Femur (tissue), 1 donor: Measurements from ENCODE around the gene DAPK2.

Experiments
- DNase-seq: peaks from one replicate; pipeline ENCODE4 v3.0.0-alpha.2; 2017

The DAPK2 gene

GRCh38 chr15:63940966-63941620 lies 105.2 kb downstream of the DAPK2 start:
- DNase-seq: no peak

DNA sequence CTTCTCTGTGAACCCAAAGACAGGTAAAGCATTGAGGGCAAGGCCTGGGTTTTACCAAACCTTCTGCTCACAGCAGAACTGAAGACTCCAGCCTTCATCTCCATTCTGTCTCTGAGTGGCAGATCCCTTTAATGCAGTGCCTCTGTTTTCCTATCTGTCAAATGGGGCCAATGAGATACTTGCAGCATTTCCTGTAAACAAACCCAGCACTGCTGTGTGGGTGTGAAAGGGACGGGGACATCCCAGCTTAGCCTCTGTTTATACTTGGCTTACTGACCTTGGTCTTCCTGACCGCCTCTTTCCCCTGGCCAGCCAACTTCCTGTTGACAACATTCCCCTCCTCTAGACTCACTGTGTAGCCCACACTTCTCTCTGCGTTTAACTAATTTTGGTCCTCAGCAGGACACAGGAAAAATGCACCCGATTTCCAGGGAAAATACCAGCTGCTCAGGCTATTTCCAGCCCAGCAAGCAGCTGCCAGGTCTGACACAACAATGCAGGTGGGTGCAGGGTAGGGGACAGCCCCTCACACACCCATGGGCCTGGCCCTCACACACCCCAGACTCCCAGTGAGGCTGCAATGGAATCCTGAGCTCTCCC lies 106.7 kb downstream of the DAPK2 start:
- DNase-seq: peak; percentile 47

- DNase-seq: no peak
Measured at GRCh38 chr15:63938486-63939061, 107.7 kb downstream of the DAPK2 start.

GRCh38 chr15:63933522-63933921 lies 112.8 kb downstream of the DAPK2 start:
- no peak for DNase-seq

DNA sequence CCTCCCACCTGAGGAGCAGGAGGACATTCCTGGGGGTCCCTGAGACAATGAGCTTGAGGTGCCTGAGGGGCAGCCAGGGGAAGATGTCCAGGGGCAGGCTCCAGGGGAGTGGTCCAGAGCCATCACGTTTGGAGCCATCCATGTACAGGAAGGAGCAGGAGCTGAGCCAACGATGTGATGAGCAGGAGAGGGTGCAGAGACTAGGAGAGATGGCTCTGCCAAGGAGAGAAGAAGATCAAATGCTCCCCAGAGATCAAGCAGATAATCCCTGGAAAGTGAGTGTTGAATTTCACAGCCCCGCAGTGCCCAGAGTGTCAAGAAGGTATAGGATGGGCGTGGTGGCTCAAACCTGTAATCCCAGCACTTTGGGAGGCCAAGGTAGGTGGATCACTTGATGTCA lies 114.7 kb downstream of the DAPK2 start:
- no peak for DNase-seq

DNA sequence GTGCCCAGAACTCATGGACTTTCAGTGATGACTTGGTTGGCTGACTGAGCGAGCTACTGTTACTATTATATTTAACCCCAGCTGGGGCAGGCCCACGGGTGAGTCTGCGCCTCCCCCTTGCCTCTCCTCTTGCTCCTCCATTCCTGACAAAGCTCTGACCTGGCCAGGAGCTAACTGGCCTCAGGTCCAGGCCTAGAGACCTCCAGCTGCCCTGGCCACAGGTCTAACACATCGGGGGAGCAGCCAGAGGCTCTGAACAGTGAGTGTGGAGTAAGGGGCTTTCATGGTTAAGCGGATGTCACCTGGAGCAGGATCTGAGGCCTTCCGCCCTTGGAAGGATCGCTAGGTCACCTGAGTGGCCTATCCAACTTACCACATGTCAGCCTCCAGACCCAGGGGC lies 116.3 kb downstream of the DAPK2 start:
- no peak for DNase-seq

DNA sequence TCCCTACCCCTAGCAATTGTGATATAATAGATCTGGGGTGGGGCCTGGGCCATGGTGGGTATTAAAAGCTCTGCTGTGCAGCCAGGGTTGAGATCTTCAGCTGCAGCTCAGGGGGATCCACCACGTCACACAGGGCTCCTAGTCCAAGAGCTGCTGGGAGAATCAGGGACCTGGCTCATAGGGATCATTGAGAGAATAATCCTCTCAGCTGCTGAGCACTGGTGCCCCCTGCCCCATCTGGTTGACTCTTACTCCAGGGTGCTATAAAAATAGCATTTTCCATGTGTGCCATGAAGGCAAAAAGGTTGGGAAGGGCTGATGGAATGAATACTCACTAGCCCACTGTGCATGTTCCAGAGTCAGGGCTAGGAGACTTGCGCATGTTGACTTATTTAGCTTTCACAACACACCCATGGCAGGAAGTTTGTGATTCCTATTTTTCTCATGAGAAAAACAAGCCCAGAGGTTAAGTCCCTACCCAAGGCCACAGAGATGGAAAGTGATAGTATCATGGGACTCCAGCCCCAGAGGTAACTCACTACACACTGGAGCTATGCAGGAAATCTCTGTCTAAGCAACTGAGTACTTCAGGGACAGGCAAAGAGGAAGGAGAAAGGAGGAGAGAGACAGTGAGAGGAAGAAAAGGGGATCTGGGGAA lies 118.0 kb downstream of the DAPK2 start:
- DNase-seq: no peak

DNA sequence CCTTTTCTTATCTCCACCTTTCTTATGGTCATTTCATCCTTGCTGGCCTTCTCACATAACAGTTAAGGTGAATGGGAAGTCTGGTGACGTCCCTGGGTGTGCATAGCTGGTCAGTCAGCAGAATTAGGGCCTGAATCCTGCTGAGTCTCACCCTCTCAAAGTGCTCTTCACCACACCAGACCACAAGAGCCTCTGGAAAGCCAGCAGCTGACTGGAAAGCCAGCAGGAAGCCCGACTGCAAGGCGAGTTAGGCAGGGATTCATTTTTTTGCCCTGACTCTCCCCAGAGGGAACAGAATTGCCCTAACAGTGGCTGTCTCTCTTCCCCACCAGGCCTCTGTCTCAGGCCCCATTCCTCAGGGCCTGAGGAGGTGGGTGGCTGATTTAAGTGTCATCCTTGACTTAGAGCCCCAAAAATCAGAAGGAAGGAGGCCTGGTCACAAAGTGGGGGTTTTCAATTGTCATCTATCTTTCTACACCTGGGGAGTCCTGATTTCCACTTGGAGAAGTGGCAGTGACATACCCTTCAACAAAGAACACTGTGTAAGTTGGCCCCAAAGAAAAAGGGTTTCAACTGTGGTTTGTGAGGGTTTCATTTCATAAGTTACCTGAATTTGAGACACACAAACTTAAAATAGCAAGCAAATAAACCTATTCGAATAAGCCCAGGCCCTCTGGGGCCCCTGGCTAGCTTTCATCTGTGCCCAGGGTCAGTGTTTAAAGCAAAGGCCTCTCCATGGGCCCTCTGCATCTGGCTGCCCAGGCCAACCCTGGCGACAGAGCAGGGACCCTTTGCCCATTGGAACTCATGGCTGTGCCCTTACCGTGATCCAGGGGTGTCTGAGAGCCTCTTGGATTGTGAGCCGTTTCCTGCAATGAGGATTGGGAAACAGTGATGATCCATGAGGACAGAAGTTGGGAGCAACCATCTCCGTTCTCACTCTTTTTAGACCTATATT lies 122.0 kb downstream of the DAPK2 start:
- DNase-seq: no peak

- no peak for DNase-seq
Measured at GRCh38 chr15:63922916-63923315, 123.4 kb downstream of the DAPK2 start.

DNA sequence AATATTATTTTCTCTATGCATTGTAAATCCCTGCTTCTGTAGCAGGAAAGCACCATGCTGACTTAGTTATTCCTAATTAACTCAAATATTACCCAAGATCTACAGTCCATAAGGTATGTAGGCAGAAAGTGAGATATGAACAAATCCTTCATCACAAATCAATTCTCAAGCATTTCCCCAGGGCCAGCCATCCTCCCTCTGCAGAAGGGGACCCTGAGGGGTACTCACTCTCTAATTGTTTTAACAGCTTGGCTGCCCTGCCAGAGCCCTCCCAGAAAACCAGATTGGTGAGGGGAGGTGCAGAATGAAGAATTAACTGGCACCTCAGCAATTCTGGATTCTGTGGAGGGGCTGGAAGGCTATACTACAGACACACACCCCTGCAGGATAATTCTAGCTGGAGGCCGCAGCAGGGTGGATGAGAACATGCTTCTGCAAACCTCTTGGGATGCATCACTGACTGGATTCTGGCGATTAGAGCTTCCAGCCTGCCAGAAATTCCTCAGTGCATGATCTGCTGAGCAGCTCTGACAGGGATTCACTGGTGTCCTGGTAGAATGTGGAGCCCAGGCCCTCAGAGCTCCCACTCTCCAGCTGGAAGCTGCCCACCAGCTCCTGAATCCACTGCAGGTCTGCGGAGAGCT lies 123.9 kb downstream of the DAPK2 start:
- no peak for DNase-seq

- DNase-seq: no peak
Measured at GRCh38 chr15:63920504-63921175, 125.6 kb downstream of the DAPK2 start.

GRCh38 chr15:63918901-63919348 lies 127.4 kb downstream of the DAPK2 start:
- DNase-seq: no peak

- no peak for DNase-seq
Measured at GRCh38 chr15:63918317-63918672, 128.0 kb downstream of the DAPK2 start.

DNA sequence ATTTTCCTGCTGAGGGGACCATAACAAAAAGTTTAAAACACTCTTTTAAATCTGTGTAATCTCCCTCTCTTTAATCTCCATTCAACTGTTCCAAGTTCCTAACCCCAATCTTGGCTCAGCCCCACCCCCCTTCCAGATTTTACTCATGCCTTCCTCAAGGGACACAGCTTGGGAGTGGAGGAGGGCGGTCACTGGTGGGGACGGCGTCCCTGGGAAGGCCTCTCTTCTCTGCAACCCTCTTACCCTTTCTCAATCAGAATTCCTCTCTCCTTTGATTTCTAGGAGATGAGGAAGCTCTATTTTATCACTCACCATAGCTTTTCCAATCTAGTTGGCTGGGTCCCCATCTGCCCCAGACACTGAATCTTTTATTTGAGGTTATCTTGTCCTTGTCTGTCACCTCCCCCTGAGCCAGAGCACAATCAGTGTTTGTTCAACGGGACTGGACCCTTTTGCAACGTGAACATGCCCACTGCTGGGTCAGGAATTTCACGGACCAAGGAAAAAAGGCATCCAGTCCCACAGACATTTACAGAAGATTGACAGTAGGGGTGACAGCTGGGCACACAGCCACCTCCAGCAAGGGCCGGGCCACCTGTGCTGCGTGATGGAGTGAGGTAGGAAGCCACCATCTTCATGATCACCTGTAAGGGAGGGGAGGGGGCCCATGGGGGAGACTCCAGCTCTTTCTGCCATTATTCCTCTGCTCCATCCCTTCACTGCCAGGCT lies 128.5 kb downstream of the DAPK2 start:
- DNase-seq: no peak

GRCh38 chr15:63915873-63916771 lies 130.2 kb downstream of the DAPK2 start:
- no peak for DNase-seq

DNA sequence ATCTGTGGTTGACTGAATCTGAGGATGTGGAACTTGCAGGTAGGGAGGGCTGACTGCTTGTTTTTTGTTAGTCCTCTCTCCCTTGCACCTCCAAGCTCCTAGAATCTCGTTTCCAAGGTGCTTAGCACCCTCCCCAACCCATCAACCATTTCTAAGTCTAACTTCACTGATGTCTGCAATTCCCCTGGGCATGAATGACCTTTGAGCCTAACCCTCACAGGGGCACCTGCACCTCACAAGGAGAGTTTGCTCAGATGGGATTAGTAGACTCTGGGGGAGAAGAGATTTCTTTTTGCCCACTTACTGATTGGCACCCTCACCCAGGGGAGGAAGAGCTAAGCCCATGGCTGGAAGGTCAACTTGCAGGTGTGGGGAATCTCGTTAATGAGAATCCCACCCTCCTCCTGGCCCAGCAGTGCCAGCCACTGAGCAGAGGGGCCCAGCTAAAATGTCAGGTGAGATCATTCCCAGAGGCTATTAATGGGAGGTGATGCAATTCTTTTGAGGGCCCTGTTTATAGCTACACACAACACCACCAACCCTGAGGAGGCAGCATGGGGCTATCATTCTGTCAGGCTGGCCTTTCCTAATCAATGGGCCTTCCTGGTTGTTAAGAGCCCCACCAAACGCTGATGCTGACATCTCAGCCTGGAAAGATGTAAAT lies 130.9 kb downstream of the DAPK2 start:
- no peak for DNase-seq

GRCh38 chr15:63913786-63914315 lies 132.4 kb downstream of the DAPK2 start:
- DNase-seq: no peak

- no peak for DNase-seq
Measured at GRCh38 chr15:63913336-63913735, 132.9 kb downstream of the DAPK2 start.

- no peak for DNase-seq
Measured at GRCh38 chr15:63912061-63912615, 134.1 kb downstream of the DAPK2 start.
